GM12801 (cell line): ENCODE measurements around the gene NRGN.

Experiments used
- CTCF ChIP-seq: IDR thresholded peaks from one replicate; pipeline ENCODE4 v1.5.1; 2011; ENCODE audit warnings: control low read depth; ENCODE audit not compliant: insufficient read length; ENCODE audit errors: extremely low read depth

Gene NRGN

GRCh38 chr11:124754309-124754708, 14.6 kb downstream of the NRGN start:
- TF ChIP-seq CTCF = no peak

- no peak for TF ChIP-seq CTCF
Observed at GRCh38 chr11:124754710-124755109, 15.0 kb downstream of the NRGN start.

GRCh38 chr11:124756033-124756752, 16.5 kb downstream of the NRGN start:
- TF ChIP-seq CTCF = no peak

GRCh38 chr11:124756753-124757227, 17.0 kb downstream of the NRGN start:
- no peak for TF ChIP-seq CTCF

GRCh38 chr11:124757320-124757719, 17.6 kb downstream of the NRGN start:
- TF ChIP-seq CTCF = no peak

- TF ChIP-seq CTCF = no peak
Observed at GRCh38 chr11:124758355-124759265, 18.9 kb downstream of the NRGN start.

- no peak for TF ChIP-seq CTCF
Observed at GRCh38 chr11:124759266-124760204, 19.8 kb downstream of the NRGN start.
